ENCODE data around the gene SUPT4H1. TPM values are rescaled to one million over a fixed set of nuclear protein-coding genes. Genes with fewer than 3 reads are reported as not detected.

Gene SUPT4H1
- total and polyA plus RNA-seq, 2 of the 4 experiments (the other 2 are of a cell fraction) = 51.6 to 129 TPM

- no peaks in the 10 kb centered on the region for H3K4me1 ChIP-seq (ENCODE audit: control insufficient read depth, insufficient read depth, low read length)
- H2BK20ac ChIP-seq (ENCODE audit: low read depth, low read length) = no peak overlapping the region
- intact Hi-C loops (cut with micrococcal nuclease) (no loop called here), in situ Hi-C loops (cut with MboI; ENCODE audit: low sequenced_read_pairs) (no loop called here), dilution Hi-C loops (cut with HindIII; ENCODE audit: low sequenced_read_pairs, unreplicated experiment) (no loop called here)
- no peak overlapping the region for H2BK120ac ChIP-seq (ENCODE audit: low read depth, low read length)
- no peak overlapping the region for H2BK5ac ChIP-seq (ENCODE audit: low read depth, low read length, poor library complexity, severe bottlenecking)
- ATAC-seq (ENCODE audit: low read depth) (no peak), DNase-seq (no peak)
- H2AK5ac ChIP-seq (ENCODE audit: low read depth, low read length) = no peak overlapping the region
- H3K79me1 ChIP-seq (ENCODE audit: low read depth in 1 of 2, low read length in 2 of 2) = no peaks in the 10 kb centered on the region
- no peak overlapping the region for H3K23ac ChIP-seq (ENCODE audit: low read depth, low read length)
- no peak overlapping the region for H3K4me2 ChIP-seq (ENCODE audit: low read depth, low read length)
- H2AK9ac ChIP-seq (replicated peaks; ENCODE audit: low read depth, low read length, poor library complexity) = no peak overlapping the region
- no peak overlapping the region for H2BK15ac ChIP-seq (ENCODE audit: low read depth, low read length)
- H3K9ac ChIP-seq (ENCODE audit: low read depth, low read length) = no peak overlapping the region
- POLR2A ChIA-PET (ENCODE audit: unreplicated experiment) = no interaction called here
- no peak overlapping the region for H4K91ac ChIP-seq (ENCODE audit: insufficient read depth, low read depth, low read length)
- H3K9me1 ChIP-seq (ENCODE audit: insufficient read depth, low read length) = no peaks in the 10 kb centered on the region
- H3K27me3 ChIP-seq (ENCODE audit: control insufficient read depth, insufficient read depth, low read length) = peaks cover 6% of the 10 kb centered on the region
- no peak overlapping the region for H3K56ac ChIP-seq (ENCODE audit: extremely low read depth, insufficient read depth, low read length)
- no peaks in the 10 kb centered on the region for H3K9me3 ChIP-seq (ENCODE audit: control insufficient read depth, insufficient read depth, low read length)
- no peak overlapping the region for H3K4me3 ChIP-seq (ENCODE audit: insufficient read depth, low read depth, low read length)
- no peak overlapping the region for H2AFZ ChIP-seq (replicated peaks; ENCODE audit: low read length, poor library complexity)
- H3K14ac ChIP-seq (replicated peaks; ENCODE audit: low read depth, low read length) = no peak overlapping the region
- WGBS, 2 experiments (ENCODE audit: extremely low coverage in 2 of 2, insufficient read length in 1 of 2) = 100% methylated on average over 1 of the region's 9 CpGs; no CpG with 5 or more reads in 1 of the 2 experiments
- H4K8ac ChIP-seq (ENCODE audit: low read depth in 2 of 2, low read length in 2 of 2) = no peak overlapping the region
- no peak overlapping the region for H4K5ac ChIP-seq (ENCODE audit: low read depth, low read length)
- no peaks in the 10 kb centered on the region; the same call in 1 of the 2 replicates for H4K20me1 ChIP-seq (ENCODE audit: insufficient read depth, low read length)
- no peak overlapping the region for H3K18ac ChIP-seq (ENCODE audit: low read depth, low read length)
- H3K27ac ChIP-seq (ENCODE audit: insufficient read depth, low read length) = no peak overlapping the region
- no peaks in the 10 kb centered on the region for H3K36me3 ChIP-seq (ENCODE audit: control insufficient read depth, insufficient read depth, low read length)
- TF ChIP-seq BHLHE40 (IDR thresholded peaks at IDR 0.05; ENCODE audit: low read depth, low read length) (no peak), CHD1 (IDR thresholded peaks at IDR 0.05; ENCODE audit: low read depth, low read length) (no peak), RAD21 (IDR thresholded peaks at IDR 0.05; ENCODE audit: low read length) (no peak), MAFK (IDR thresholded peaks at IDR 0.05; ENCODE audit: low read depth, low read length) (no peak), RCOR1 (IDR thresholded peaks at IDR 0.05; ENCODE audit: insufficient replicate concordance, low read length) (no peak), SMC3 (IDR thresholded peaks at IDR 0.05; ENCODE audit: low read depth, low read length) (no peak), POLR2A (IDR thresholded peaks at IDR 0.05; ENCODE audit: low read depth, low read length) (no peak), MAZ (IDR thresholded peaks at IDR 0.05; ENCODE audit: borderline replicate concordance, low read depth, low read length) (no peak), RFX5 (IDR thresholded peaks at IDR 0.05; ENCODE audit: low read depth, low read length) (no peak), MXI1 (IDR thresholded peaks at IDR 0.05; ENCODE audit: borderline replicate concordance, low read depth, low read length) (no peak), FOS (IDR thresholded peaks at IDR 0.05; ENCODE audit: low read depth, low read length) (no peak), CTCF (conservative IDR thresholded peaks at IDR 0.05; ENCODE audit: low read depth, low read length) (no peak), CEBPB (IDR thresholded peaks at IDR 0.05; ENCODE audit: low read depth, low read length) (no peak), NFE2L2 (IDR thresholded peaks at IDR 0.05; ENCODE audit: low read depth, low read length) (no peak)
- TF ChIP-seq, protein P1, sequence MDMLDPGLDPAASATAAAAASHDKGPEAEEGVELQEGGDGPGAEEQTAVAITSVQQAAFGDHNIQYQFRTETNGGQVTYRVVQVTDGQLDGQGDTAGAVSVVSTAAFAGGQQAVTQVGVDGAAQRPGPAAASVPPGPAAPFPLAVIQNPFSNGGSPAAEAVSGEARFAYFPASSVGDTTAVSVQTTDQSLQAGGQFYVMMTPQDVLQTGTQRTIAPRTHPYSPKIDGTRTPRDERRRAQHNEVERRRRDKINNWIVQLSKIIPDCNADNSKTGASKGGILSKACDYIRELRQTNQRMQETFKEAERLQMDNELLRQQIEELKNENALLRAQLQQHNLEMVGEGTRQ (IDR thresholded peaks at IDR 0.05; ENCODE audit: low read depth, low read length) = no peak
- TF ChIP-seq, protein P2, sequence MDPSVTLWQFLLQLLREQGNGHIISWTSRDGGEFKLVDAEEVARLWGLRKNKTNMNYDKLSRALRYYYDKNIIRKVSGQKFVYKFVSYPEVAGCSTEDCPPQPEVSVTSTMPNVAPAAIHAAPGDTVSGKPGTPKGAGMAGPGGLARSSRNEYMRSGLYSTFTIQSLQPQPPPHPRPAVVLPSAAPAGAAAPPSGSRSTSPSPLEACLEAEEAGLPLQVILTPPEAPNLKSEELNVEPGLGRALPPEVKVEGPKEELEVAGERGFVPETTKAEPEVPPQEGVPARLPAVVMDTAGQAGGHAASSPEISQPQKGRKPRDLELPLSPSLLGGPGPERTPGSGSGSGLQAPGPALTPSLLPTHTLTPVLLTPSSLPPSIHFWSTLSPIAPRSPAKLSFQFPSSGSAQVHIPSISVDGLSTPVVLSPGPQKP (IDR thresholded peaks at IDR 0.05; ENCODE audit: borderline replicate concordance, low read depth, low read length) = no peak
- CTCF ChIA-PET = no interaction called here
- H3K4ac ChIP-seq (ENCODE audit: low read depth, low read length) = no peak overlapping the region
- BruUV-seq (replicated peaks) = no TSS peak
These were observed 49.7 kb downstream of the SUPT4H1 start for GRCh38 chr17:58302171-58302918.

Data from IMR-90 (cell line).